Psoas muscle (tissue), 8 donors: ENCODE results near the gene STK25. TPM values are rescaled to one million over a fixed set of nuclear protein-coding genes. Genes with fewer than 3 reads are reported as not detected.

Source experiments
- ATAC-seq, 4 donors: fragments of 200-7000 bp; cut with Tn5 transposase; one replicate each; pipeline ENCODE4 v1.9.1; 2020; ENCODE audit warnings: moderate library complexity in 3 of 4, mild to moderate bottlenecking in 2 of 4
- DNase-seq, 2 donors: peaks; one replicate each; pipeline ENCODE4 v3.0.0-alpha.2; 2020
- H3K27ac ChIP-seq: fragments of 200-600 bp; one replicate; pipeline ENCODE4 v1.8.0; 2022
- H3K27me3 ChIP-seq, 3 donors: fragments of 200-600 bp in 1 of 3; one replicate each; pipeline versions ENCODE4 v1.6.1 to v1.8.0; 2013 to 2022; ENCODE audit warnings: low read length in 2 of 3, mild to moderate bottlenecking in 2 of 3, moderate library complexity in 1 of 3; ENCODE audit not compliant: insufficient read depth in 3 of 3
- H3K36me3 ChIP-seq, 2 donors: fragments of 200-600 bp in 1 of 2; one replicate each; pipeline versions ENCODE4 v1.6.1 to v1.8.0; 2013 to 2022; ENCODE audit warnings: low read depth in 1 of 2, mild to moderate bottlenecking in 1 of 2, moderate library complexity in 1 of 2; ENCODE audit not compliant: insufficient read depth in 1 of 2
- H3K4me1 ChIP-seq: fragments of 200-600 bp; one replicate; pipeline ENCODE4 v1.8.0; 2022
- H3K4me3 ChIP-seq: fragments of 200-600 bp; one replicate; pipeline ENCODE4 v1.8.0; 2022; ENCODE audit warnings: mild to moderate bottlenecking
- H3K9me3 ChIP-seq: fragments of 200-600 bp; one replicate; pipeline ENCODE4 v1.8.0; 2022
- CTCF ChIP-seq: fragments of 200-600 bp; IDR thresholded peaks from one replicate; pipeline ENCODE4 v1.8.0; 2022; ENCODE audit warnings: antibody characterized with exemption
- WGBS, 3 donors: extraction: QIAGEN DNeasy Blood & Tissue Kit; methylation state at CpG; one replicate each; pipeline versions ENCODE4 v1.1.6 to v1.1.7; 2013; 5-methylcytosine and 5-hydroxymethylcytosine counted together
- intact Hi-C, 2 donors: fragments of 100-400 bp; cut with DNase I; formaldehyde crosslinking; loops; one replicate each; pipeline versions ENCODE4 v1.11.0 to v1.14.2; 2022
- polyA plus RNA-seq, 3 donors: library from polyadenylated mRNA; stranded (reverse); fragments of 200-250 nt; gene quantifications; one replicate each; pipeline ENCODE4 v1.2.3, GENCODE V29; 2013
- total RNA-seq, 4 donors: library from RNA; stranded (reverse); fragmentation: NEBNext Ultra II Directional in 2 of 4; extraction: Animal tissue kit (Norgen Biotek cat#: 25700) in 2 of 4; gene quantifications; one replicate each; pipeline versions ENCODE4 v1.2.1 to v1.2.4, GENCODE V29; 2021 to 2023
- donor health status: healthy with polysubstance abuse.
- donor health status: DM: no; HTN: no; CAD: no; lungs with moderate emphysema.
- donor health status: Bipolar disorder and iron deficiency.
- donor health status: healthy.
- donor health status: DM: yes; HTN: yes; CAD: no.
- donor health status: DM: no; HTN: no; CAD: no.
- donor health status: DM: no; HTN: no; CAD: no.
- donor health status: DM: yes; HTN: yes; CAD: no.

The STK25 gene
- total and polyA plus RNA-seq, 7 donors: 227 to 489 (median 281) TPM

GRCh38 chr2:241545523-241546473, 37.4 kb upstream of the STK25 start:
- Histone ChIP-seq H3K27me3 (peaks cover 0 to 28% (median 7%) of the 10 kb centered on the region in 3 donors), H3K9me3 (no peaks in the 10 kb centered on the region), H3K27ac (no peak overlapping the region), H3K36me3 (no peaks in the 10 kb centered on the region), H3K4me3 (no peak overlapping the region), H3K4me1 (peaks cover 18% of the 10 kb centered on the region)
- ATAC-seq: no peak
- intact Hi-C loops: no loop called here
- DNase-seq: no peak
- no peak for TF ChIP-seq CTCF
- WGBS, 3 donors: 54 to 62% (median 55%) methylated on average over 12 of the region's 12 CpGs

GRCh38 chr2:241545106-241545505, 36.7 kb upstream of the STK25 start:
- Histone ChIP-seq H3K27ac (no peak overlapping the region), H3K4me1 (peaks cover 22% of the 10 kb centered on the region), H3K27me3 (peaks cover 0 to 28% (median 7%) of the 10 kb centered on the region in 3 donors), H3K4me3 (no peak overlapping the region), H3K36me3 (no peaks in the 10 kb centered on the region), H3K9me3 (no peaks in the 10 kb centered on the region)
- TF ChIP-seq CTCF: no peak
- intact Hi-C loops: no loop called here
- WGBS, 3 donors: 20 to 29% (median 21%) methylated on average over 10 of the region's 10 CpGs
- no peak for DNase-seq
- ATAC-seq: no peak

GRCh38 chr2:241542278-241542605, 33.9 kb upstream of the STK25 start:
- no peak for TF ChIP-seq CTCF
- intact Hi-C loops: no loop called here
- DNase-seq: peak in 1 of 2 donors; percentile 59
- H3K4me3 ChIP-seq: no peak overlapping the region
- peaks cover 0 to 28% (median 4%) of the 10 kb centered on the region in 3 donors for H3K27me3 ChIP-seq
- no peaks in the 10 kb centered on the region for H3K9me3 ChIP-seq
- no peaks in the 10 kb centered on the region for H3K36me3 ChIP-seq
- 38 to 60% (median 51%) methylated on average over 13 to 15 of the region's 15 CpGs for WGBS, 3 donors
- no peak overlapping the region for H3K27ac ChIP-seq
- peak; percentile 8 to 39 (median 33) for ATAC-seq
- peaks cover 21% of the 10 kb centered on the region for H3K4me1 ChIP-seq

- Histone ChIP-seq H3K27me3 (peaks cover 0 to 26% (median 4%) of the 10 kb centered on the region in 3 donors), H3K4me1 (peaks cover 16% of the 10 kb centered on the region), H3K27ac (no peak overlapping the region), H3K4me3 (peak overlapping the region; percentile 66), H3K9me3 (no peaks in the 10 kb centered on the region), H3K36me3 (no peaks in the 10 kb centered on the region)
- WGBS, 3 donors: 13 to 18% (median 18%) methylated on average over 40 to 62 of the region's 62 CpGs
- DNase-seq: peak in 1 of 2 donors; percentile 45
- intact Hi-C loops: no loop called here
- no peak for TF ChIP-seq CTCF
- ATAC-seq: peak; percentile 10 to 35 (median 22)
Observed at GRCh38 chr2:241541564-241542277, 33.3 kb upstream of the STK25 start.
